MV-4-11 (cell line): ENCODE data around the gene FOXA2.
"Not testable (repeated sequence)": the region's sequence is repeated elsewhere in the genome, so short reads cannot be mapped to it uniquely, and the experiment has no call there.

Source experiments
- DNase-seq: peaks from one replicate; lab custom pipeline; 2025; lab: John Stamatoyannopoulos, UW

Gene FOXA2

DNA sequence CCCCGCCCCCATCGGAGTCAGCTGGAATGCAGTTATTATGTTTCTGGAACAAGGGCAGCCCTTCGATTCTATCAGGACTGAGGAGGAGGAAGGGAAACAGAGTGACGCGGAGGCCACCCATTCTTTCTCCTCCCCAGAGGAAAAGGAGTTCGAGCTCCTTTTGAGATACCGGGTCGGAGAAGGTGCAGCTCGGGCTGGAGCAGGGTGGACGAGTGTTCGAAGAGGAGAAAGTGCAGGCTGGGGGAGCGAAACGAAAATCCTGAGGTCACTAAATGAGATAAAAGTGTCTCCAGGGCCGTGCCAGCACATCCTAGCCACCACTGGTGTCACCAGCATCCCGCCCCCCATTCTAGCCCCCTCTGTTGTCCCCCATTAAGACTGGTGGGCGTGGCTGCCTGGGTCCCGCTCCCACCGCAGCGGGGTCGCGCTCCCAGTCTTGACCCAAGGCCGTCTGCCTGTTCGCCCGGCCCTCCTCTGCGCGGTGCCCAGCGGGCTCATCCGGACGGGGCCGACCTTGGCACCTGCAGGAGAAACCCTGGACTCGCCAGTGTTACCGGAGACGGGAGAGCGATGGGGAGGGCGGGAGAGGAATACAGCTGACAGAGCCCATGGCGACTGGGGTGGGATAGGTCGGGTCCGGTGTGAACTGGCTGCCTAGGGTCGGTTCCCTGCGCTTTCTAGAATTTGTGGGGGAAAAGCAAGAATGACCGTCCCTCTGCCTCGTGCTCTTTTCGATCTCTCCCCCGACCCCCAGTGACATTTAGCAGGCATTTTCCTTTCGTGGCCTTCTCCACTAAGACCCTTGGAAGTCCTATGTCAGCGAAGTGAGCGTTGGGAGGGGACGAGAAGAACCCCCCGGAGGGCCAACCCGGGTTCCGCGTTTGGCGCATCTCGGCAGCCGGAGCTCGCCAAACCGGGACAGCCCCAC is 16.2 kb downstream of the FOXA2 start:
- DNase-seq, result no peak

DNA sequence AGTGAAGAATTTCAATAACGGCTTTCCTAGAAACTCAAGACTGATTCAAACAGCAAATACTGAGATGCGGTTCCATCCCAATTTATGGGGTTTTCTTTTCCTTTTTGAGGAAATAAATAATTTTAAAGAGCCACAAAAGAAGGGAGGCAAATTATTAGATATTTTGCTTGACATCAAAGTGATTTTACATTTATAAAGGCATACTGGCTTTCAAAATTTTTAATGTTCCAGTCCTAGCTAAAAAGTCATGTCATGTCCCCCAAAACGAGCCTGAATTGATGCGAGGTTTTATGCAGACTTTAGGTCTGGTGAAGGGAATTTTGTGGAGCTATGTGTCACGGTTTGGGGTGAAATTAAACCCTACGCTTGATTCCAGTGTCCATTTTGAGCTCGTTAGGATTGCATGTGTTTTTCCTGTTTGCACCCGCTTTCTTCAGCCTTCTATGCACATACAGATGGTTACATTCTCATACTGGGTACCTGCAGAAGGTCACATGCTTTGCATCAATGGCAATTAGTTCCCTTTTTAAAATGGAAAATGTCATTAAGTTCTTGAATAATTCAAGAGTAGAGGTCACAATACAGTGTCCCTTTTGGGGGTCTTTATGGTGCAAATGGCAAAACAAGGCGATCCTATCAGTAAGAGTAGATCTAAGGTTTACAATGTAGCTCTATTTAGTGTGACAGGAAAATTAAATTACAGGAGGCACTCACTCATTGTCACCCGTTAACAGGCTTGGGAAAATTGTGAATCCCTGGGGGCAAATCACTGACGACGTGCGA is 17.3 kb downstream of the FOXA2 start:
- DNase-seq, result no peak

DNA sequence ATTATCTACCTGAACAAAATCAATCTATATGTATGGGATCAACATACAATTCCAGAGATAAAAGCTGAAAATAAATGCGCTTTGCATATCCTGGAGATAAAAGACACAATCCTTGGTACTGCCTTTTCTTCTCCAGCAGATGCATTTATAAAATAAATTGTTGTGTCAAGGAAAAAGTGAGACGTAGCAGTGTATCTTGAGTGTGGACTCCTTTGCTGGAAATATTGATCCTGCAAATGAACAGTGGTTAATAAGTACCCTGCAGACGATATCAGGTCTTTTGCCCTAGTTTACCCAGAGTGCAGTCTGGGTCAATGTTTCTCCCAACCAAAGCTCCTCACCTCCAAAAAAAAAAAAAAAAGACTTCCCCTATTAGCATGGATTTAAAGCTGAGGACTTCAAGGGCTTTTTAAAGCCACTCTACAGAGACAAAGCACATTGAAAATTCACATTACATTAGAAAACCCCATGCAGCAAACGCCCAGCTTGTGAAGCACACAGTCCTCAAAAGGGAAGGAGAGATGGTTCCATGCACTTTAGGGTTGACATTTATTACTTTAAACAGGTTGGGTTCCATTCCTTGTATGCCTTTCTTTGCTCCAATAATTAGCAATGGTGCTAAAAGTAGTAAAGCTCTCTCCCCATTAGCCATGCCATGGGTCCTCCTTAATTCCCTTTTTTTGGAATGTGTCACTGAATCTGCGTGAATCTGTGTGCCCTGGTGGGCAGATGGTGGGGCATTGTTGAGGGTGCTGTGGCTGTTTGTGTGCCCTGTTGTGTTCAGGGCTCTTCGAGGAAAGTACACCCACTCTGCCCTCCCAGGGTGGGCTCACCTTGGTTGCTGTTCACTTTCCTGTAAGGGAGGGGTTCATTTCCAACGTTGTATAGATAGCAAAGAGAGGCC is 21.1 kb downstream of the FOXA2 start:
- no peak for DNase-seq

DNA sequence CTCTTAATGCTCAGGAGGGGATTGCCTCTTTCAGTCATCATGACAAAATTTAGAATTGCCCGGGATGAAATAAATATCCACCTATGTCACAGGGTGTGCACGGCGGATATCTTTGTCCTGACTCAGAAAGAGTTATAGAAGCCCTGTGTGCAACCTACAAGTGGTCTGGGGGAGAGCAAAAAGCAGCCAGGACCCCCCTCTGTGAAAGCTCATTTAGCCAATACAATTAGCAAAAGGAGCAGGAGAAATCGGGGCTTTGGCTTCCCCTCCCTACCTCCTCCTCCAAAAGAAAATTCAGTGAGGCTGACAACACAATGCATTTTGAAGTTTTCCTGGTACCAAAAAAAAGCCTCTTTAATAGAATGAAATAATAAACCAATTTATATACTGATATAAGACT is 21.8 kb downstream of the FOXA2 start:
- DNase-seq, result no peak

DNA sequence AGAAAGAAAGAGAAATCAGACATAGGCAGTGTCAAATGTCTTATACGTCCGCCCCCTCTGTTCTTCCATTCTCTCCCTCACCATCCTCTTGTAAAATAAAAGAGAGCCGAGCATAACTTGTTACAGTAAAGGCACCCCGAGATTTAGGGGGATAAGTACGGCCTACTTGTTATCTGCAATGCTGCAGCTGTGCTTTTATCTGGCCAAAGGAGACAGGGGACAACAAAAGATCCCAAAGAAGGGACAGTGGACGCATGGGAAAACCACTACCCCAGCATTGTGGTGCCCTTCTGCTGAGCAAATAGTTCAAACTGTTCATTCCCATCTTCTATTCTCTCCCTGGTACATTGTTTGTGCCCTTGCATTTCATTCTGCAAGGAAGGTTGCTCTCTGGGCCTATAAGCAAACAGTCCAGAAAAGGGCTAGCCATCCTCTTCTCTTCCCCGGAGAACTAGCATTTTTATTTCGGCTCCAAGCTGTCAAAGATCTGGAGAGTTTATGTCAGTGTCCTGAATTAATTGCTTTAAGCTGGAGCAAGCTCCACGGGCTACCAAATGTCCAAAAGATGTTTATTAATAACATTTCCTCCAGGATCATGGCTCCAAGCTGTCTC is 22.3 kb downstream of the FOXA2 start:
- no peak for DNase-seq

DNA sequence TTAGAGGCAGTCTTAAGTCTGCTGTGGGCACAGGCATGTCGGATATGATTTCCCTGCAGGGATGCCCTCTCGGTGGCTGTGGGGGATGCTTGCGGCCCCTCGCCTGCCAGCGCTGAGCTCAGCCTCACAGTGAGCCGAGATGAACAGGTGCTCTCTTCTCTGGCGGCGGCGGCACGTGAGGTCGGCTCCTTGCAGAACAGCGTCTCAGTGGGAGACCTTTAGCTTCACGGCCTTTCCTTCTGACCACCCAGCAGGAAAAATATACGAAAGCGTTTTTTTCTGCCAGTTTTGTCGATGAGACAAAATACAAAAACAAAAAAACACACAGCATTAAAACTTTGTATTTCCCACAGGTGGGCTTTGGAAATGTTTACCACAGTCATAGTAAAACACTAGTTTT is 23.6 kb downstream of the FOXA2 start:
- no peak for DNase-seq

DNA sequence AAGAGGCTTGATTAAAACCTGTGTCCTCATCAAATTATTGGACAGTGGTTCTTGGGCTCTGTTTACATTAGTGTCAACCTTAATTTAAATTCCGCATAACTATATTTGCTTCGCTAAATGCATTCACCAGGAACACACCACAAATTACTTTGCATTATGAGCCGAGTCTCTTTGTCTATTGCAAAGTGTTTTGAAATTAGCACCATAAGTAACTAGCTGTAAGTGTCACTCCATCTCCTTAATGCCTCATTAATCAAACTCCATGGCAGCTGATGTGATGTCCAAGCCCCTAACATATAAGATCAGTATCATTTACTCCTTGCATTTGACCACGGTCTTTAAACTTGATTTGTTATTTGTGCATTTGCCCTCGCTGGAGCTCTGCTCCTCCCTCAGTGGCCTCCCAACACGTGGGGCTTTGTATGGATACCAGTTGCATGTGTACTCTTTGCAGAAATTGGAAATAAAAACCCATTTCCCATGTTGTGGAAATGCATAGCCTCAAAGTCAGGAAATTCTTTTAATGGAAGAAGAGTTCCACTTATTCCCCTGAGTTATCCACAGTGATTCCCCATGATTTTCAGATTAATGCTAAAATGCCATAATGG is 24.6 kb downstream of the FOXA2 start:
- DNase-seq, result no peak

DNA sequence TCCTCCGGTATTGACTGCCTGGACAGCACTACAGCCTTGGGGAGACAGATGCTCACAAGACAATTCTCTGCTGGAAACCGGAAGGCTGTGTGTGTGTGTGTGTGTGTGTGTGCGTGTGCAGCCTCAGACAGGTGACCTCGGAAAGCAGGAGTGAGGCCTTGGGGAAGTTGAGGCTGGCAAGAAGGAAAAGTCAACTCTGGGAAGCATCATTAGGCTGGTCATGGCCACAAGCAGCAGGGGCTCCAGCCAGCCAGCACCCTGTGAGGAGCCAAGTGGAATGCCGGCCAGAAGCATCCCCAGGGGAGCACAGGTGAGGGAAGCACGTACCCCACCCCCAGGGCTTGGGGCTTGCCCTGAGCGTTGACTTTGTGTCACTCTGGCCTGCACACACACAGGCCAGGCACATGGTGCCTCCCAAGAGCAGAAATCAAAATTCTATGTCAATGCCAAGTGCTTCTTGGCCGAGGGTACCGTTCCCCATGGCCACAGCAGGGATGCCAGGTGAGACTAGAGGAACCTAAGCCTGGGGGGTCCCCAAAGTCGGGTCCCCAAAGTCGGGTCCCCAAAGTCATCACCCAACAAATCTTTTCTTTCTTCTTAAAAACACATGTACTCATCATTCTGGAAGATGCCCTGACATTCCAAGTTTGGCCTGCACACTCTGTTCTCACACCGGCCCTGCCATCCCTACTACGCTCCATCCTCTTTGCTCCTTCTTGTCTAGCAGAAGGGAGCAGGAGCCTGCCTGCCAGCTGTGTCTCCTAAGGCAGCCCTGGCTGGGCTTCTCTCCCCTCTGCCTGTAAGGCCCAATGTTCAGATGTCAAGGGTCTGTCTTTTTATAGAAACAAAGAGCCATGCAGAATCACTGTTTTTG is 26.7 kb downstream of the FOXA2 start:
- DNase-seq, result no peak

DNA sequence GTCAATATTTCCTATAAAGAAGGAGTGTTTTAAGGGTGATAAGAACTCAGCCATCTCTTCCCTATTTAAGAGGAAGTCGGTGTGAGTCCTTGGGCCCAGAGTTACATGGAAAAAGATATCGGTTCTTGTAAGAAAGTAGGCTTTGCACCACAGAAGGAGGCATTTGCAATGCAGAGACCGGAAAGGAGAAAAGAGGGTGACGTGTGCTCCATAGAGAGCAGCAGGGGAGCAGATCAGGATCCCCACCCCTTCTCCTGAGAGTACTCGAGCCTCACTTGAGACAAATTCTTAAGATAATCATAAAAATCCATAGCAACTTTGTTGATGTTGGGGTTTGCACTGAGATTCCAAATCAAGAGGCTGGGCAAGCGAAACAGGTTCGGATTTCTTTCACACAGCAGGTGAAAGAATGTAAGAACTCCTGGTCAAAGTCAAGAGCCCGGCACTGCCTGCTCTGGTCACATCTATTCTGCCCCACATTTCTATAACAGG is 27.8 kb downstream of the FOXA2 start:
- DNase-seq, result no peak

DNA sequence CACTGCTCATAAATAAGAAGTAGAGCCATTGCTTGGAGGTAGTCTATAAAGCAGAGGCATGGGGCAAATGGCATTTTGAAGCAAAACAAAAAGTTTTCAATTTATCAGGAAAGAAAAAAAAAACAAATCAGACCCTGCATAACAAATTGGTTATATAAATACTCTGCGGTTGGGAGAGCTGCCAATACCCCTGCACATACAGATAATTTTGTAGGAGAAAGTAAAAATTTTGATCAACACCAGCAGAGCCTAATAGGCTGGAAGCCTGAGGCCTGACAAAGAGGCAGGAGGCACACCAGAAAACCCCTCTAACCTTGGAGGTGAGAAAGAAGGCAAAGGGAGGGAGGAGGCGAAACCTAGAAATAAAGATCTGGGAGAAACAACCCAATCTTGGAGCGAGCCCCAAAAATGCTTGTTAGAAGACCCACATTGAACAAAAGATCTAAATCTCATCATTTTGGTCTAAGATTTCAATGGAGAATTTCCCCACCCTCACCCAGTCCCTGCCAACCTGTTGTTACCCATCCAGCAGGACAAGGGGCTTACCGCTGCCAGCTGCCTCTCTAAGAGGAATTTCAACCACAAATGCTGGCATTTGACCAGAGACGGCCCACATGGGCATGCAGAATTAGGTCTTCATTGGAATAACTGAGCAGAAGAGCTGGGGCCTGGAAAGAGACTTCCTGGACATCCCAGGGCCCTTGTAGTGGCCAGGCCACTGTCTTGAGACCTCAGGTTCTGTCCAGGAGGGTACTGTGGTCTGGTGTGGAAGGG is 28.4 kb downstream of the FOXA2 start:
- no peak for DNase-seq

DNA sequence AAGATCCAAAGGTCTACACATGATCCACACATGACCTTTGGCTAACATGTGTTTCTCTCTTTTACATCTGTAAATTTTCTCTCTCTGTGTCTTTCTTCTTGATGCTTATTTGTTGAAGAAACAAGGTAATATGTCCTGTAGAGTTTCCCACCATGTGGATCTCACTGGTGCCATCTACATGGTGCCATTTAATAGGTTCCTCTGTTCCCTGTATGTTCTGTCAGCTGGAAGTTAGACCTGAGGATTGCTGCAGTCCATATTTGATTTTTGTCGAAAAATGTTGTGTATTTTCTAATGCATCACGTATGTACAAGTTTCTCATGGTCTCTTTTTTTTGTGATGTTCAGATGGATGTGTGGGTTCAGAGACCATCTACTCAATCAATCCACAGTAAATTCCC is 30.0 kb downstream of the FOXA2 start:
- DNase-seq, result no peak

DNA sequence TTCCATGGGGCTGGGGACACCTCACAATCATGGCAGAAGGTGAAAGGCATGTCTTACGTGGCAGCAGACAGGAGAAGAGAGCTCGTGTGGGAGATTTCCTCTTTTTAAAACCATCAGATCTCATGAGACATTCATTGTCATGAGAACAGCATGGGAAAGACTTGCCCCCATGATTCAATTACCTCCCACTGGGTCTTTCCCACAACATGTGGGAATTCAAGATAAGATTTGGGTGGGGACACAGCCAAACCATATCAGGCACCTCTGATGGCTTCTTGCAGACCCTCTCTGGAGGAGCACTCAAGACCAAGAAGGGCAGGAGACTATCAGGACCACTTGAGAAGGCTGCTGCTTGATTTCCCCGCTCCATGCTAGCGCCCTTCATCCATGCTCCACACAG is 33.9 kb downstream of the FOXA2 start:
- DNase-seq, result not testable (repeated sequence)

DNA sequence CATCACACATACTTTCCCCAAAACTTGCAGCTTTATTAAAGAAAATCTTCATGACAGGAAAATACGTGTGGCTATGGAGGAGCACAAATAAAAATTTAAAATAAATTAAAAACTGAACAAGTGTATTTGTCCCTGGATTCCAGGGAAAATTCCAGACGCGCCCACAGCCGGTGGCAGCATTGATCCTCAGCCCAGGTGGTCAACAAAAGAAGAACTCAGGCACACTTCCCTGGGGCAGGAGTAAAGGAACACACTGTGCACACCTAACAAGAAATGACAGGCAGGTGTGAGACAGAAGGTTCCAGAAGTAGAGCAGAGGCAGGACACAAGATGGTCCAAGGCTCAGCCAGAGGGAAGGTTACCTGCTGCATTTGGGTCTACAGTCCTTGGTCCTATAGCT is 36.3 kb downstream of the FOXA2 start:
- no peak for DNase-seq

DNA sequence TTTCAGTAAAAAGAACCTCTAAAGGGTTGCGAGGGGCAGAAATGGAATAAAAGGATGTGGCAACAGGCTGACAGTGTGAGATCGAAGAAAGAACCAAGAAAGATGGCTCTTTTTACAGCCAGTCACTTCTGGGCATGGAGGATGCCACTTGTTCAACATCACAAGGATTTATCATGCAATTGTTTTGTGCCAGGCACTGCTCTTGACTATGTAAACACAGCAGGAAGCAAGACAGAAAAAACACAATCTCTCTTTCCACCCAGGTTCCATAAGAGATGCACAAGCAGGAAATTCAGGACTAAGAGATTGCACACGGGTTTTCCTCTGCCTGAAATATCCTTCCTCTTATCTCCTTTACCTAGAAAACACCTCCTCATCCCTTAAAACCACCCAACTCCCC is 38.0 kb downstream of the FOXA2 start:
- DNase-seq, result no peak

DNA sequence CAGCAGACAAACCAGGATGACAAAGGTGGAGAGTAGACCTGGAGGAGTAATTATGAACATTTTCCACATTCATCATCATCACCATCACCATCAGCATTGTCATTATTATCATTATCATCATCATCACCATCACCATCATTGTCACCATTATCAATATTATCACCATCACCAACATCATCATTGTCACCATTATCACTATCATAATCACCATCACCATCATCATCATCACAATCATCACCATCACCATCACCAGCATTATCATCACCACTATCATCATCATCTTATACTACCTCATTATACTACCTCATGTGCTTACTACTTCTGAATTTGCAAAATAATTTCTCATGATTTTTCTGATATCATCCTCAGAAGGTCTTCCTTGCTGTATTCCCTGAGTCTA is 39.3 kb downstream of the FOXA2 start:
- DNase-seq, result no peak

DNA sequence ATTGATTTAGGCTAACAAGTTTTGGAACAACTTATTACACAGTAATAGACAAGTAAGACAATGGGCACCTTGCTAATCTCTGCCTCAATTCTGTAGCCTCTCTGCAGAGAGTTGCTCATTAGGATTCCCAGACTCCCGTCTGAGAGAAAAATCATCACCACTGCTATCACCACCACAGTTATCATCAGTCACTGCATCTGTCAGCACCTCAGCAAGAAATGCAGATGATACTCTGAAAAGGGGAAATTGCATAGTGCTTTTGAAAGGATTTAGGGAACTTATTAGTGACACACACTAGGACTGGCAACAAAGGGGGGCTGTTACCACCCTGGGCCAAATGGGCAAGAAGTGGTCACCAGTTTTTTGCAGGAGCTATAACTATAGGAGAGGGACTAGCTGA is 39.9 kb downstream of the FOXA2 start:
- peak; percentile 73 for DNase-seq

DNA sequence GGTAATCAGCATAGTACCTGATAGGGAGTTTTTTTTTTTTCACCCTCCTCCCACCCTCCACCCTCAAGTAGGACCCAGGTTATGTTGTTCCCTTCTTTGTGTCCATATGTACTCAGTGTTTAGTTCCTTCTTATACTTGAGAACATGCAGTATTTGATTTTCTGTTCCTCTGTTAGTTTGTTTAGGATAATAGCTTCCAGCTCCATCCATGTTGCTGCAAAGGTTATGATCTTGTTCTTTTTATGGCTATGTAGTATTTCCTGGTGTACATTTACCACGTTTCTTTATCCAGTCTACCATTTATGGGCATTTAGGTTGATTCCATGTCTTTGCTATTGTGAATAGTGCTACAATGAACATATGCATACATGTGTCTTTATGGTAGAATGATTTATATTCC is 41.9 kb downstream of the FOXA2 start:
- DNase-seq, result no peak

DNA sequence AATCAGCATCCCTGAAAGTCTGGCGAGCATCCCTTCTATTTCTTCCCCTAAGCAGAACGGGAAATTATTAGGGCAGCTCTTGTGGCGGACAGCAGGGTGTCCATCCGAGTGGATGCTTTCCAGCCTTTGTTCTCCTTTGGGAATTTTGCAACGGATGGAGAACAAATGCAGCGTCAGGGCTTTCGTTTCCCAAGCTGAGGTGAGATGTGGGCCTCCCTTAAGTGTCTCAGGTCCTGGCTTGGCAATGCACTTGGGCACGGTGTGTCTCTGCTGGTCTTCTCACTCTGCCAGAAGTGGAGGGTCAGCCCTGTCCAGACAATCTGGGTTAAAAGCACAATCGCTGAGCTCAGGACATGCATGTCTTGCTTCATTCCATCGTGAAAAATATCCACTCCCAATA is 43.5 kb downstream of the FOXA2 start:
- no peak for DNase-seq

DNA sequence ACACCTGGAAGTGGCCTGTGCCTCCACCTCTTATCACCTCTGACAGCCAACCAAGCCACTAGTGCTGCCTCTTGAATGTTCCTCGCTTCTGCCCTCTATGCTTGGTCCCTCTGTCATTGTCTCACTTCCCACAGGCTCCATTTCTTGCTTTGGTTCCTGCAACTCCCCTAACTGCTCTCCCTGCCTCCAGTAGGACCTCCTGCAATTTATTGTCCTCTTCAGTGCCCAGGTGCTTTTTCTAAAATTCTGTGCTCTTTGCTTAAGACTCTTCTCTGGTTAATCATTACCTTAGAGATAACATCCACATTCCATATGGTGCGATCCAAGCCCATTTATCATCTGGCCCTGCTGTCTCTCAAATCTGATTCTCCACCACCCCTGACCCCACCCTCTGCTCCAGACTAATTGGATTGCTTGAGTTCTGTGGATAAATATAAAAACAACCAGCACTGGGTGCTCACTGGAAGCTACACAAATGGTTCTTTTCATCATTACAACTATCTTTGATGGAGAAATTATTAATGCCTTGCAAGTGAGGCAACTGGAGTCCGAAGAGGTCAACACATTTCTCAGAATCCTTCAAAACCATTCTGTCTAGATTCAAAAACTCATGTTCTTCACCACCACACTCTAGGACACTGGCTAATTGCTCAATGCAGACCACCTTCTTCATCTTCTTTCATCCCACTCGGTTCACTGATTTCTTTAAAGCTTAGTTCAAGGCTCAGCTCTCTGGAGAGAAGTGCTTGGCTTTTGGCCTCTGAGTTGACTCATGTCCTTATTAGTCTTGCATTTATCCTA is 47.2 kb downstream of the FOXA2 start:
- DNase-seq, result no peak
